NT2/D1 (cell line): Measurements from ENCODE around the gene CBR4.
"Not testable (repeated sequence)": the region's sequence is repeated elsewhere in the genome, so short reads cannot be mapped to it uniquely, and the experiment has no call there.

ENCODE experiments used
- DNase-seq: peaks from one replicate; pipeline ENCODE4 v3.0.0-alpha.2; 2011; ENCODE audit warnings: low read depth, low spot score
- H3K27me3 ChIP-seq: 2 replicates; pipeline ENCODE4 v1.6.0; 2011; ENCODE audit warnings: mild to moderate bottlenecking; ENCODE audit not compliant: insufficient read length, insufficient read depth
- H3K36me3 ChIP-seq: 2 replicates; pipeline ENCODE4 v1.6.1; 2011; ENCODE audit warnings: mild to moderate bottlenecking, low read length, mixed read lengths; ENCODE audit not compliant: insufficient read depth, insufficient read length
- H3K4me1 ChIP-seq: 2 replicates; pipeline ENCODE4 v1.5.1; 2011; ENCODE audit not compliant: insufficient read depth, insufficient read length
- H3K4me3 ChIP-seq: 2 replicates; pipeline ENCODE4 v1.5.1; 2011; ENCODE audit warnings: low read depth; ENCODE audit not compliant: insufficient read length
- H3K9ac ChIP-seq: 2 replicates; pipeline ENCODE4 v1.6.0; 2011; ENCODE audit warnings: low read depth; ENCODE audit not compliant: insufficient read length
- H3K9me3 ChIP-seq: 2 replicates; pipeline ENCODE4 v1.5.1; 2011; ENCODE audit warnings: mild to moderate bottlenecking, low read length; ENCODE audit not compliant: insufficient read depth
- SUZ12 ChIP-seq: IDR thresholded peaks from 2 replicates; pipeline ENCODE4 v1.6.1; 2011; ENCODE audit not compliant: insufficient read length, insufficient read depth; ENCODE audit errors: extremely low read depth
- YY1 ChIP-seq: IDR thresholded peaks from 2 replicates; pipeline ENCODE4 v1.6.1; 2011; ENCODE audit not compliant: insufficient read length, insufficient read depth
- ZNF274 ChIP-seq: IDR thresholded peaks from 2 replicates; pipeline ENCODE4 v1.6.1; 2011; ENCODE audit warnings: mild to moderate bottlenecking, low read depth, low read length

Gene CBR4

DNA sequence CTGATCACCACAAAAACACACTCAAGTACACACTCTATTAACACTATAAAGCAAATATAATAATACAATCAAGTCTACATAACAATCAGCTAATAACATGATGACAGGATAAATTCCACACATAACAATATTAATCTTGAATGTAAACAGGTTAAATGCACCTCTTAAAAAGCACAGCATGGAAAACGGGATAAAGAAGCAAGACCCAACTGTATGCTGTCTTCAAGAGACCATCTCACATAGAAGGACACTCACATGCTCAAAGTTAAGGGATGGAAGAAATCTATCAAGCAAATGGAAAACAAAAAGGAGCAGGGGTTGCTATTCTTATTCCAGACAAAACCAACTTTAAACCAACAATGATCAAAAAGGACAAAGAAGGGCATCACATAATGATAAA lies 28.1 kb downstream of the CBR4 start:
- Histone ChIP-seq H3K9ac (no peak overlapping the region), H3K27me3 (no peaks in the 10 kb centered on the region), H3K4me1 (peaks cover 2% of the 10 kb centered on the region), H3K9me3 (peaks cover 13% of the 10 kb centered on the region), H3K4me3 (no peak overlapping the region), H3K36me3 (no peaks in the 10 kb centered on the region)
- TF ChIP-seq ZNF274, result no peak
- TF ChIP-seq SUZ12, result no peak
- TF ChIP-seq YY1, result no peak
- no peak for DNase-seq

DNA sequence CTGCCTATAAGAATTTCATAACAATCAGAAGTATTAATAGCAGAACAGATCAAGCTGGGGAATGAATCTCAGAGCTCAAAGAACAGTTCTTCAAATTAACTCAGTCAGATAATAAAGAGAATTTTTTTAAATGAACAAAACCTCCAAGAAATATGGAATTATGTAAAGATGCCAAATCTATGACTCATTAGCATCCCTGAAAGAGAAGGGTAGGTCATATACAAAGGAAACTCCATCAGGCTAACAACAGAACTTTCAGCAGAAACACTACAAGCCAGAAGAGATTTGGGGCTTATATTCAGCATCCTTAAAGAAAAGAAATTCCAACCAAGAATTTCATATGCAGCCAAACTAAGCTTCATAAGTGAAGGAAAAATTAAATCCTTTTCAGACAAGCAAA lies 28.6 kb downstream of the CBR4 start:
- H3K4me1 ChIP-seq, result peaks cover 2% of the 10 kb centered on the region
- H3K36me3 ChIP-seq, result no peaks in the 10 kb centered on the region
- no peak for DNase-seq
- no peak overlapping the region for H3K9ac ChIP-seq
- H3K9me3 ChIP-seq, result peaks cover 13% of the 10 kb centered on the region
- no peak for TF ChIP-seq YY1
- TF ChIP-seq ZNF274, result no peak
- no peak for TF ChIP-seq SUZ12
- H3K4me3 ChIP-seq, result no peak overlapping the region
- H3K27me3 ChIP-seq, result no peaks in the 10 kb centered on the region

DNA sequence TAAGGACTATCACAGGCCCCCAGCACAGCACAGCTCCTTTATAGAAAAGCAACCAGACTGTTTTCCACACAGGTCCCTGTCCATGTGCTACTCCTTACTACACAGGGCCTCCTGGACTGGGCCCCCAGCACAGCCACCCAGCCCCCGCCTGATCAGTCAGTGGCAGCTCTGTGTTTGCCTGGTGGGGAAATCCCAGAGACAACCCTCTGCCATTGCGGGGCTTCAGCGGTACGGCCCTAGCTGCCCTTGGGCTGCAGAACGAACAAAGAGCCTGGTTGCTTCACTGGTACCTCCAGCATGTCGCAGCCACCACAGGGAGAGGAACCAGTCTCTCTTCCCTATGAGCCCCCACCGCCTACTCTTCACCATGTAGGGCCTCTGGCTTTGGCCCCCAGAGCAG lies 30.7 kb downstream of the CBR4 start:
- Histone ChIP-seq H3K4me1 (peaks cover 2% of the 10 kb centered on the region), H3K27me3 (no peaks in the 10 kb centered on the region), H3K9ac (no peak overlapping the region), H3K36me3 (peaks cover 6% of the 10 kb centered on the region), H3K9me3 (peaks cover 13% of the 10 kb centered on the region), H3K4me3 (no peak overlapping the region)
- TF ChIP-seq YY1 (no peak), ZNF274 (no peak), SUZ12 (no peak)
- no peak for DNase-seq

DNA sequence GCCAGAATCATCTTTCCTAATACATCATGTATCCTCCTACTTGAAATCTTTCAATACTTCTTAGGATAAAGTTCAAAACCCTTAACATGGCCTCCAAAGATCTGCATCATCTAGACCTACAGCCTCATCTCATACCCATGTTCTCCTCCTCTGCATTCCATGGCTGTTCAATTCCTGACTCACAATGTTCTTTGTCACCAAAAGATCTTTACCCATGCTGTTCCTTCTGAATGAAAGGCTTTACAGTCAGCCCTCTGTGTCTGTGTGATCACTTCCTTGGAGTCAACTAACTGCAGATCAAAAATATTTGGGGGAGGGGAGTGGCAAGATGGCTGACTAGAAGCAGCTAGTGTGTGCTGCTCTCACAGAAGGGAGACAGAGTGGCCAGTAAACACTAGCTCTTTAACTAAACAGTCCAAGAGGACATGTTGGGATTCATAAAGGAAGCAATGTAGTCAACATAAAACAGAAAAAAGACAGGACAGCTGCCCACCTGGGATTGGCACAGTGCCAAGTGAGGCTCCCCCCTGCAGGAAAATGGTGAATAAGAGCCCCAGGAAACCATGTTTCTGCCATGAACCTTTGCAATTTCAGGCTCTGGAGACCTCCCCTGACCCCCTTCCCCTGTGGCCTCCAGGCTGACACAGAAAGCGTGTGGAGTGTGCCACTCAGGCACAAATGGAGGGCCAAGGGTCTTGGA lies 31.9 kb downstream of the CBR4 start:
- no peak for DNase-seq
- Histone ChIP-seq H3K9ac (no peak overlapping the region), H3K4me1 (peaks cover 2% of the 10 kb centered on the region), H3K9me3 (peaks cover 13% of the 10 kb centered on the region), H3K4me3 (no peak overlapping the region), H3K27me3 (no peaks in the 10 kb centered on the region), H3K36me3 (peaks cover 6% of the 10 kb centered on the region)
- TF ChIP-seq ZNF274 (no peak), YY1 (no peak), SUZ12 (no peak)

DNA sequence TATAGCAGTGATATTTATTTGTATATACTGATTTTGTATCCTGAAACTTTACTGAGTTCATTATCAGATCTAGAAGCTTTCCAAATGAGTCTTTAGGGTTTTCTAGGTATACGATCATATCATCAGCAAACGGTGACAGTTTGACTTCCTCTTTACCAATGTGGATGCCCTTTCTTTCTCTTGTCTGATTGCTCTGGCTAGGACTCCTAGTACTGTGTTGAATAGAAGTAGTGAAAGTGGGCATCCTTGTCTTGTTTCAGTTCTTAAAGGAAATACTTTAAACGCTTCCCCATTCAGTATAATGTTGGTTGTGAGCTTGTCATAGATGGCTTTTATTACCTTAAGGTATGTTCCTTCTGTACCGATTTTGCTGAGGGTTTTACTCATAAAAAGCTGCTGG lies 37.5 kb downstream of the CBR4 start:
- no peaks in the 10 kb centered on the region for H3K27me3 ChIP-seq
- no peaks in the 10 kb centered on the region for H3K4me1 ChIP-seq
- 0 out of 2 replicates have a peak, but pooled peaks cover 5% of the 10 kb centered on the region for H3K9me3 ChIP-seq
- no peak for TF ChIP-seq ZNF274
- no peak for TF ChIP-seq SUZ12
- H3K36me3 ChIP-seq, result peaks cover 6% of the 10 kb centered on the region
- no peak for DNase-seq
- no peak overlapping the region for H3K9ac ChIP-seq
- no peak overlapping the region for H3K4me3 ChIP-seq

DNA sequence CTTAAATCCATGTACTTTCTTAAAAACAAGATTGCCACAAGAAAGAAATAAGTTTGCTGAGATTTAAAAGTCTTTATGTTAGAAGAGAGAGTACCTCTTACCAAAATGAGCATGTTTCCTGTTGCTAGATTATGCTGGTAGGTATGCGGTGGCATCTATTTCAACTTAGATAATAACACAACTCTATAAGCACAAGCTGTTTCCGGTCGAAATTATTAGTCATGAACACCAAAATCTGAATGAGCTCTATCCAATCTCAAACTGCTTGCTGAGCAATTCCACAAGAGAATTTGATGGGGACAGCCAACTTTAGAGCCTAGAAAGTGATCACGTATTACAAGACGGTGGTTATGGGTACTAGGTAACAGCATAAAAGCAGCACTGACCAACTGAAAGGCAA lies 49.3 kb downstream of the CBR4 start:
- Histone ChIP-seq H3K4me1 (no peaks in the 10 kb centered on the region), H3K9ac (no peak overlapping the region), H3K4me3 (no peak overlapping the region), H3K9me3 (no peaks in the 10 kb centered on the region), H3K27me3 (no peaks in the 10 kb centered on the region), H3K36me3 (no peaks in the 10 kb centered on the region)
- TF ChIP-seq SUZ12, result no peak
- TF ChIP-seq ZNF274, result no peak
- no peak for TF ChIP-seq YY1
- no peak for DNase-seq

DNA sequence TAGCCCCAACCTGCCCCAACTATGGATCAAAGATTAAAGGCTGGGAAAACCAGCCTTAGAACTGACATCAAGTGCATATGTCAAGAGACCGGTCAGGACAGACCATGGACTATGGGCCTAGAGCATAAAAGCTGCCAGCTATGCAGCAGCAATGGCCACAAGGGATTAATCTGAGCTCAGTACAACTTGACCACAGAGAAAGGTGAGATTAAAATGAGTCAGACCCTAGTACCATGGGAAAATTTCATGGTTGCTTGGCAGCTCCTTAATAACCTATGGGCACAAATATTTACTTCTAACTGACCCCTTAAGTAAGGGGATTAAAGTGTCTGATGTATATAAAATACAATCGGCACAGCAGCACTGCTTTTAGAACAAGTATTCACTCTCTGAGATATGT lies 54.4 kb downstream of the CBR4 start:
- no peak for DNase-seq
- TF ChIP-seq ZNF274 (no peak), SUZ12 (no peak), YY1 (no peak)
- Histone ChIP-seq H3K4me1 (no peaks in the 10 kb centered on the region), H3K4me3 (no peak overlapping the region), H3K9me3 (no peaks in the 10 kb centered on the region), H3K9ac (no peak overlapping the region), H3K36me3 (no peaks in the 10 kb centered on the region), H3K27me3 (no peaks in the 10 kb centered on the region)

DNA sequence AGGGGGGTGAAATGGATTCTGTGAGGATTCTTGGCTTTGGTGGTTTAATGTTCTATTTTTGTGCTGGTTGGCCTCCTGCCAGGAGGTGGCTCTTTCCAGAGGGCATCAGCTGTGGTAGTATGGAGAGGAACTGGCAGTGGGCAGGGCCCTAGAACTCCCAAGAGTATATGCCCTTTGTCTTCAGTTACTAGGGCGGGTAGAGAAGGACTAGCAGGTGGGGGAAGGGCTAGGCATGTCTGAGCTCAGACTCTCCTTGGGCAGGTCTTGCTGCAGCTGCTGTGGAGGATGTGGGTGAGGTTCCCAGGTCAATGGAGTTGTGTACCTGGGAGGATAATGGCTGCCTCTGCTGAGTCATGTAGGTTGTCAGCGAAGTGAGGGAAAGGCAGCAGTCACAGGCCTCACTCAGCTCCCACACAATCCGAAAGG lies 57.2 kb downstream of the CBR4 start:
- not testable (repeated sequence) for H3K9me3 ChIP-seq, H3K4me1 ChIP-seq, H3K27me3 ChIP-seq, H3K36me3 ChIP-seq, H3K9ac ChIP-seq, H3K4me3 ChIP-seq, DNase-seq
